NOMO-1 treated with dmso at 0.1 percent for 144 hours (cell line): Measurements from ENCODE around the gene ATXN1.

Experiments
- DNase-seq: peaks from one replicate; lab custom pipeline; 2025; ENCODE audit not compliant: unreplicated experiment; lab: John Stamatoyannopoulos, UW

Gene ATXN1

DNA sequence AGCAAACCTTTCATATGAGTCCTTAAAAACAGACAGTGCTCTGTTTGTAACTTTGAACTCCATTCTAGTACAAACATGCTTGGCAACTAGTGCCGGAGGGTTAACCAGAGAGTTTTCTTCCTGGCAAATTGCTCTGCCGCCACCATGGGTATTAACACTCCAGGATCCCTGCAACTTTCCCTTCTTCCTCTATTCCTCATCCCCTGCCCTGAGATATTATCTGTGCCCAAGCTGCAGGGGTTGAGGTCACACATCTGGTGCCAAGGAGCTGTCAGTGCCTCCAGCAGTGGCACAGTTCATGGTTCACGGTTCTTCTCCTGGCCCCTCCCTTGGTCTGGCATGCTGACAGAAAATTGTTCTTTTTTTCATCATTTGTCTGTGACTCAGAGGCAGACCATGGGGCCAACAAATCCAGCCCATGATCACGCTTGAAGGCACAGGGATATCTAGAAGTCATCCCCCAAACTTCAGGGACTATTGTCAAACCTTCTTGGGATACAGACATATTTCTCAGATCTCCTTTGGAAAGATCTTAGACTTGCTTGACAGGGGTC lies 77.5 kb downstream of the ATXN1 start:
- peak; percentile 20 for DNase-seq

DNA sequence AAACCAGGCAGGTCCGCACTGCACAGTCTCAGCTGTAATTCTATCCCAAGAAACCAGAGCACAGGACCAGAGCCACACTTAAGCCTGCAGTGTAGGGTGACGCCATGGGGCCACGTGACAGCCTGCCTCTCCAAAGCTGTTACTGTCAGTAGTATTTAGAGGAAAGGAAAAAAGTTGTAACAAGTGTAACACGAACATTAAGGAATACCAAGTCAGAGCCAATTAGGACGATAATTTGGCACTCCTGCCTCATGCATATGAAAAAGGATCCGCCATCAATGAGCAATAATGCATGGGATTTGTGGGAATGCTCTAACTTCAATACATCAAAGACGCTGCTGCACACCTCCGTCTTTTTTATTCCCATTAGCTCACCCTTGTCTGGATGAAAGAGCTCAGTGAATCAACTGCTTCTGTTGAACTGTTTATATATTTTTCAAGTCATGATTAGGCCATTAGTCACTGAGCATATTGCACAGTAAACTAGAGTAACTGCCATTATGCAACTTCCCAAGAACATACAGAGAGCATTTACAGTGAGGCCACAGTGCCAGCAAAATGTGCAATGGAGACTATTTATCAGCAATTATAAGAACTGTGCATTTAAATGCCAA lies 79.9 kb downstream of the ATXN1 start:
- DNase-seq, result peak; percentile 62

DNA sequence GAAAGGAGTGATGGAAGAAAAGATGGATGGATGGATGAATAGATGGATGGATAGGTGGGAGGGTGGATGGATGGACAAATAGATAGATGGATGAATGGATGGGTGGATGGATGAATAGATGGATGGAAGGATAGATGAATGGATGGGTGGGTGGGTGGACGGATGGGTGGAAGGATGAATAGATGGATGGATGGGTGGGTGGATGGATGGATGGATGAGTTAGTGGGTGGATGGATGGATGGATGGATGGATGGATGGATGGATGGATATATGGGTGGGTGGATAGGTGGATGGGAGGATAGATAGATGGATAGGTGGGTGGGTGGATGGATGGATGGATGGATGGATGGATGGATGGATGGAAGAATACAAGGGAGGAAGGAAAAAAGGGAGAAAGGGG lies 82.2 kb downstream of the ATXN1 start:
- DNase-seq, result no peak

DNA sequence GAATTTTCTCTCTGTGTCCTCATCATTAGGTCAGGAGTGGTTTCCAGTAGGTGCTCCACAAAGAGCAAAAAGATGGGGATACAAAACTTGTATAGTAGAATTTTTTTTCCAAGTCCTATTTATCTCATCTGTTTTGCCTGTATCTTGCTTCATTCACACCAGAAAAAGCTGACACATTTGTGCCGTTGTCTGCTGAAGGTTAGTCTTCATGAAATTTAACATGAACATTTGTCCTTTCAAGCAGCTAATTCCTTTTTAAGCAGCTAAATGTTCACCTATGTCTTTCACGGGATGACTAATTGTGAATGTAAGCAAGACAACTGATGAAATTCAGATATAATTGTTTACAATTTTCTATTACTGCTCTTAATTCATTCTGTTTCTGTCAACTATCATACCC lies 83.8 kb downstream of the ATXN1 start:
- no peak for DNase-seq

DNA sequence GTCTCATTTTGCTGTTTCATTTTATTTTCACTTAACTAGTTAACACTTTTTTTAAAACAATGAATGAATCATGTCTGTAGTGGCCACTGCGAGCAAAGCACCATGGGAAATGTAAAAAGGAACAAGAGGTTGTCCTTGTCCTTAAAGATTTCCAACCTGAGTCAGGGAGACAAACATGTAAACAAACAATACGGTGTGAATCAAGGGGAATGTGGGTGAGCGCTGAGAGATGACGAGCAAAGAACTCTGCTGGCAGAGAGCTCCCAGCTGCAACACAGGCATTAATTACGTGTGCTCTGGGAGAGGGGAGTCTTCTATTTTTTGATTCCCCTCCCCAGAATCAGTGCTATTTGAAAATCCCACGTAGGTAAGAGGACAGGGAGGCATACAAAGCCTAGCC lies 84.3 kb downstream of the ATXN1 start:
- no peak for DNase-seq

DNA sequence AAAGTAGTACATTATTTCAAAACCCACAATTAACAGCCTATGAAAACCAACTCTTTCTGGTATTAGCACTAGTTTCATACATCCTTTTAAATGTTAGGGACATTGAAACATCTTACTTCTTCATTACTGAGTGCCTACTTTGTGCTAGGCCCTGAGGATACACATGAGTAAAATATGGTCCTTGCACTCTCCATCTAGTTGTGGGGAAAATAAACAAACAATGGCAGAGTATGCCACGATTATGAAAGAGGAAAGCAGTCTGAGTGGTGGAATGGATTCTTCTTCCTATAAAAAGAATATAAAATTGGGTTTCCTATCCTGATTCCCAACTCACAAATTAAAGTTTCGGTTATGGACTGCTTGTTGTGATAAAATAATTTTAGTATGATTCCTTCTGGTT lies 84.9 kb downstream of the ATXN1 start:
- DNase-seq, result no peak

DNA sequence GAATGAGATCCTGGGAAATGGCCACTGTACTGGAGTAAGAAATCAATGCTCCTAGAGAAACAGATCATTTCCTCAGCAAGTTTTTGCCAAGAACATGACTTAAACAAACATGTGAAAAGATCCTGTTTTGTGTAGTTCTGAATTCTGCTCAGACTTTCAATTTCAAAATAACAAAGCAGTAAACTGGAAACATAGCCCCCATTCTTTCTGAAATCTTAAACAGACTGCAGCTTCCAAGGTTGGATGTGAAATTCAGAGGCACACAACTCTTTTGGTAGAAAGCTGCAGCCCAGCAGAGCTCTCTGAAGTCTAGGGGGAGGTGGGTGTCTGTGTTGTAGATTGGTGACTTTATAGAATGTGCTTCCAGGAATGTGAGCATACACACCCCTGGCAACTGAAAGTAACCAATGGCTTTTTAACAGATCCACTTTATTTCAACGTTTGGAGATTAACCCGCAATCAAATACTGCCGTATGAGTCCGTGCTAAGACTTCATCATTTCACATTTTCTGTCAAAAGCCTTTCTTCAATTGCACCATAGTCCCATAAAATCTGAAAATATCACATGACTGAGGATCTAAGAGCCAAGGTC lies 86.4 kb downstream of the ATXN1 start:
- no peak for DNase-seq

DNA sequence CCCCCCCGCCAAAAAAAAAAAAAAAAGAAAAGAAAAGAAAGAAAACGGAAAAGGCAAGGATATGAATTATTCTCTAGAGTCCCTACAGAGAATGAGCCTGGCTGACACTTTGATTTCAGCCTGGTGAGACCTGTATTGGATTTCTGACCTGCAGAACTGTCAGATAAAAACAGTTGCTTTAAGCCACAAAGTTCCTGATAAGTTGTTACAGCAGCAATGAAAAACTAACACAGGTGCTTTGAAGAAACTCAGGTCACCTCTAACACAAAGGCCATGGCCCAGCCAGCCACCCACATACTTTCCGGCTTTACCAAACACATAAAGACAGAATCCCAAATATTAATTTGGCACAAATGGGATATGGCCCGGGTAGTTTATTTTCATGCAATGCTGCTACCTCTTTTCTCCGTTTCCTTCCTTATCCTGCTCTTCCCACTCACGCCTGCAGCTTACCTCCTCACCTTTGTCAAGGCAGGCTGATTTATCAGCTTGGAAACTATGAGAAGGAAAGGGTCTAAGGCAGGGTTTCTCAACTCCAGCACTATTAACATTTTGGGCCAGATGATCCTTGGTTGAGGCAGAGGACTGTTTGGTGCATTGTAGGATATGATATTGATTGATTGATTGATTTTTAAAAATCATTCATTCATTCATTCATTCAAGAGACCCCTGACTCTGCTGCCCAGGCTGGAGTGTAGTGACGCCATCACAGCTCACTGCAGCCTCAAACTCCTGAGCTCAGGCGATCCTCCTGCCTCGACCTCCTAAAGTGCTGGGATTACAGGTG lies 88.1 kb downstream of the ATXN1 start:
- DNase-seq, result no peak

DNA sequence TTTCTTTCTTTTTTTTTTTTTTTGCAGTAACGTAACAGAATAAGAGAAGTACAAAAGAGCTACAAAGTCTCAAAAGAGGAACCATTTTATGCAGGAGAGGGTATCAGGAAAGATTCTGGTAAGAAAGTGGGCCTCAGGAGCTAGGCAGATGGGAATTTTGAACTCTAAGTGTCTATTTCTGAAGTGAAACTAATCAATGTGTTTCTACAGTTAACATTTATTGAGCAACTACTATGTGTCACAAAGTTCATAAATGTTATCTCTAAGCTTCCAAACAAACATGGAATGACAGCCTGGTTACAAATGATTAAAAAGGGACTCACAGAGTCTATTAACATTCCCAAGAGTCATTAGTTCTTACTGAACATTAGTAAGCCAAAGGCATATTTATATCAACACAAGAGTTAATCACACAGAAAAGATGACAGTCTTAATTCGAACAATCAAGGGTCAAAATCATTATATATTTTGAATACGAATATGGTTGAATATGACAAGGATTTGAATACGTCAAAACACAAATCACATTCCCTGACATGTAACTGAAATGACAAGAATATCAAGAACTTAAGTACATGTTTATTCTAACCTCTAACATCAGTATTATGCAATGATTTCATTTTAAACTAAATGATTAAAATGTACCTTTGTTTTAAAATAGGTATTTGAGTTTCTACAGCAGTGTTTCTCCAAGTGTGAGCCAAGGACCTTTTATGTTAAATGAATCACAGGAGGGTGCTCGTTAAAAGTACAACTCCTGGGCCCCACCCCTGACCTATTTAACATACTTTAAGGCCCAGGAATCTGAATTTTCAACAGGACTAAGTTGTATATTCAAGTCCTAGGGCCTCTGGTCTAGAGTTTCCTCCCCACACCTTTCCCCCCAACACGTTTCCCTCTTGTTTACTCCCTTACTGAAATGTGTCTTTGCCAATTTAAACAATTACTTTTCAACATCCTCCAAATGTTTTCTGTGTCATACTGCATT lies 89.7 kb downstream of the ATXN1 start:
- no peak for DNase-seq

DNA sequence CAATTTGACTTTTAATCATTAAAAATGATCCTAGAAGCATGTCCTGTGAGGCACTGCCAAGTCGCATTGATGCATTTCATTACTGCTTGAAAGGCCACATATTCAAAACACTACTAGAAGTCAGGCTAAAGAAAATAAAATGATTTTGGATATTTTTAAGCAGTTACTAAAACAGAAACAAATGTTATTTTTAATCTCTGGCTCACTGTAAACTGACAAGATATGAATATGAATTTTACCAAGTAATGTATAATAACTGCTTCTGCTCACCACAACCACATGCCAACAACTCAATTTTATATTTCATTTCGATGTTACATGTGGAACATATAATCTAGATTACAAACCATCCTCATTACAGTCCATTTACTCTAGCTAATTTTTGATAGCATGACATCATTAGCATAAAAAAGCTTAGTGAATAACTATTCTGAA lies 90.6 kb downstream of the ATXN1 start:
- no peak for DNase-seq

DNA sequence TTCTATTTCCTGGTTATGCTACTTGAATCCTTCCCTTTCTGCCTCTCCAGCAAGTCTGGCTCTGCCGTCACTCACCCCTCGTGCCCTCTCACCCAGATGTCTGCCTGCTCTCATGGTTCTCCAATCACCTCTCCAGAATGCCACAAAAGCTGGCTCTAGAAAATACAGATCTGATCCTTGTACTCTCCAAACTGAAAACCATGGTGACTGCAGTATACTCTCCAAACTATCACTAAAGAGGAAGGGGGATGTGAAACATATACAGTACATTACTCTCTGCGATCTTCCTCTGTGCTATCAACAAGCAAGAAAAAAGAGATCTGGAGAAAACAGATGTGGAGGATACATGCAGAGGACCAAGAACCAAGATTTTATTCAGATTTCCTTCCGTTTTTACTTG lies 91.1 kb downstream of the ATXN1 start:
- DNase-seq, result peak; percentile 31

DNA sequence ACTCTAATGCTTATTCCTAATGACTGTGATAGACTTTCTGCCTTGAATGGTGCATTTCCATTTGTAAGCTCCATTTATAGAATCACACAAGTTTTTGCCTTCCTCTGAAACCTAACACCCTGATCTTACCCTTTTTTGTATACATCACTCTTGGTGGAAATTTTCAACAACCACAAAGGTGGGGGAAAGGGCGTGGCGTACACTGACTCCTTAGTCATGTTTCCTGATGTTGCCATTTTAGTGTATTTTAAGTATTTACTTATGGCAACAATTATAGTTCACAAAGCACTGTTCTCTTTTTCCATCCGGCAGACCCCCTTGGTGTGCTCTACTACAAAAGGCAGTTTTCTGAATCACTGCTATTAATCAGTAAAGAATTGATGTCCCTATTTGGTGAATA lies 92.0 kb downstream of the ATXN1 start:
- no peak for DNase-seq

DNA sequence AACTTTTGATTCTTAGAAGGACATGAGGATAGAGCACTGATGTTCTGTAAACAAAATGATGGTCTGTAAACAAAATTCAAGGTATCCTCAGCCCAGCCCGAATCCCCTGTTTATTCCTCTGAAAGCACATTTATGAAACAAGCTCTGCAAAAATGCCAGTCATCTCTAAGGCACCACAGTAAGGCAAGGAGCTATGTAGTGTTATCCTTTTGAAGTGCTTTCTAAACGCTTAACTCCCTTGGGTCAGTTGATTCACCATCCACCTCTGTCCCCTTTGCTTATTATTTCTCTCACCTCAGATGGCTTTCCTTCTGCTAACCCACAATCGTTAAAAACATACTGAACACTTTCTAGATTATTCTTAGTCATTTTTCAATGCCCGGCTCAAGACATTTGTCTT lies 93.8 kb downstream of the ATXN1 start:
- no peak for DNase-seq

DNA sequence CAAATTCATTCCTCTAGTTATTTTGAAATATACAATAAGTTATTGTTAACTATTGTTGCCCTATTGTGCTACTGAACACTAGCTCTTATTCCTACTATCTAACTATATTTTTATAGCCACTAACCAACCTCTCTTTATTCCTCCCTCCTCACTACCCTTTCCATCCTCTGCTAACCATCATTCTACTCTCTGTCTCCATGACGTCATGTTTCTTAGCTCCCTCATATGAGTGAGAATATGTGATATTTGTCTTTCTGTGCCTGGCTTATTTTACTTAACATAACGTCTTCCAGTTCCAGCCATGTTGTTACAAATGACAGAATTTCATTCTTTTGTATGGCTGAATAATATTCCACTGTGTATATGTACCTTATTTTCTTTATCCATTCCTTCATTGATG lies 95.3 kb downstream of the ATXN1 start:
- DNase-seq, result no peak

DNA sequence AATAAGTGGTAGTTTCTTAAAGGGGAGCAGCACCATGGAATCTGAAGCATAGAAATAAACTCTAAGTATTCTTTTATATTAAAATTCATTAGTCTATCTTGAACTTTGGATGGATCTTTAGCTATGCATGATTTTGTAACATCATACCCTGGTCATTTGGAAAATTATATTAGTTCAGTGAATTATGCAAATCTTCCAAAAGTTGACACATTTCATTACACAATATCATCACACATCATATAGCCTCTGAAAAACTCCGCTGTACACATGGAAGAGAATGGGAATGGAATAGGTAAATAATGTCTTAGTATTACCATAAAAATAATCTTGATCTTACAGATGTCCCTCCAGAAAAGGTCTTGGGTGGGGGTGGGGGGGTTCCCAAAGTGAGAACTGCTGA lies 96.1 kb downstream of the ATXN1 start:
- DNase-seq, result no peak

DNA sequence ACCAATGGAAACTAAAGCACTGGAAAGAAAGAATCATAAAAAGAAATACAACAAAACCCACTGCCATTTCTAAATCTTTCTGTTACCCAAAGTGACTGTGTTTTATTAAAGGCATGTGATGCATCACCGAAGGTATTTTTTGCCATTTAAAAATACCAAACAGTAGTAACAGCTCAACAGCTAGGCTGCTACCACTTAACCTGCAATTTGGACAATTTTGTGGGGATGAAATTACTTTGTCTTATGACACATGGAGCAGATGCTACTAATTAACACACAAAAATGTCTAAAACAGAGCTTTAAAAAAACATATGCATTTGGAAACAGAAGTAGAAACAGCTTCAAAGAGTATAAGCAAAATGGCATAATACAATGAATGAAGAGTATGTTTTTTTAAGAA lies 97.4 kb downstream of the ATXN1 start:
- no peak for DNase-seq

DNA sequence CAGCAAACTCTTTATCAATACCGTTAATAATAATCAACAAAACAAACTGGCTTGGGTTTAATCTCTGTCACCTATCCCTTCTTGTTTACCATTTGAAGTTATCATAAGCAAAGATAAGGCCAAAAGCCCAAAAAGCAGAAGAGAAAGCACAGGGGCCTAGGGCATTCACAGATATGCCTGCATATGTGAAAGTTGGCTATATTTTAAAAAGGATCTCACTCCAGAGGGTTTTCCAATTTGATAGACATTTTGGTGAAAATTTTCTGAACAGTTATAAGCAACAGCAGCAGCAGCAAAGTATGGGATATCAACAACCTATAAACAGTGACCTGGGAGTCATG lies 101.1 kb downstream of the ATXN1 start:
- DNase-seq, result peak; percentile 47

DNA sequence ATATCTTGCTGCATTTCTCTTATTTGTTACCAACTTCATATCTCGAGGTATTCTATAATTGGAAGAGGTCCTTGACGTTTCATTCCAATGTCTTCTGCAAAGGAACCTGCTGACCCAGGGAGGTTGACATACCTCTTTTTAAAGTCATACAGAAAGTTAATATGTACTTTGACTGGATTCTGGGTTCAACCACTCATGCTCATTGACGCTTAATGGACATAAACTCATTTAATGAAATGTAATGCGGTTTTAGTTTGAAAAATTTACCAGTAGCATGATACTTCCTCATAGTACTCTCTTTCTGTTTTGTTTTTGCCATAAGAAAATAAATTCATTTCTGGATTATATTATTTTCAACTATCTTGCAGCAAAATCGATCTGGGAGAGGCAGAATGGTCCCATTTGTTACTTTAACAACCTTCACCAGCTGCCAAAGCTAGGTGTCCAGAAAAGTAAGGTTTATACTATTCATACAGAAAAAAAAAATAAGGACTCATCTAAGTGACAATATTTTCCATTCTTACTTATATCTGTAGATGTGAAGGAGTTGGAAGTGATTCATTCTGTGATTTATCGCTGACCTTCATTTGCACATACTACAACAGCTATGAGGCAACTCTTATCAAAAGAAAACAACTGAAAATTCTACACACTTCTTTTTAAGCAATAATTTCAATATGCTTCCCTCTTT lies 101.6 kb downstream of the ATXN1 start:
- no peak for DNase-seq

DNA sequence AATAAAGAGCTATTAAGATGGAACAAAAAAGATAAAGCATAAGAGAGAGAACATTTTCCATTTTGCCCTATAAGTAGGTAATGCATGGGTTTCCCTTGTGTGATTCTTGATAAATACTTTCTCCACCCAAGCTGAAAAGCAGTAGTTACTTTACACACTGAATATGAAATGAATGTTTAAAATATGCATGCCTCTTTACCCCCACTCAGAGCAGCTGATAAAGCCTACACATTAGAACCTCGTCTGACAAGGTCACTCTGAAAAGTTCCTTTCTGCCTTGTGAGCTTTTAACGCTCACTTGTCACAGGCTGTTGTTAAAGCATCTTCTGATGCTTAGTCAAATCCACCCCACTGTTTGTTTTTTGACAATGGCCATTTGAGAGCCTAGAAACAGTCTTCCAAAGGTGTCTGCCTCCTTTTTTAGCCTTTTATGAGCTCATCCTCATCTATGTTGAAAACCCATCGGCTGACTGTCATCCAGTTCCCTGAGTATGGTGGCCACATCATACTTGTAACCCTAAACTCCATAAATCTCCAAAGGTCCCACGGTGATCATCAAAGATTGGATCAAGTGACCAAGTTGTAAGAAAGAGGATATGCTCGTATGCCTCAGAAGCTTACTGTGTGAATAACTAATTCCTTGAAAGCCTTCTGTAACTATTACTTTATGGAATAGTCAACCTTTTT lies 102.8 kb downstream of the ATXN1 start:
- no peak for DNase-seq

DNA sequence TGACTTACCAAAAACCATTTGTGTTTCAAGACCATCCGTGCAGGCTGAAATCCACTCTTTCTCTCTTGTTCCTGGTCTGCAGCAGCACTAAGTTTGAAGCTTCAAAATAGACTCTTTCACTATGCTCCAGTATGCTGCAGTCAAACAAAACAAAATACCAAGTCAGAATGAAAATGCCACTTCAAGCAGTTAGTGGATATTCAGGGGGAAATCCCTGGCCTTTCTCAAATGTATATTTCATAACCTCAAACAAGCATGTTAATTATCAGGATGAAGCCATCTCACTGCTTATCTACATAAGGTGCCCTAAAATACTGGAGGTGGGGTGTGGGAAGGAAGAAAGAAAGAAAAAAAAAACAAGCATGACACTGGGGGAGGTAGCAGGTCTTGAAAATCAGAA lies 103.5 kb downstream of the ATXN1 start:
- DNase-seq, result no peak
